A673 (cell line): ENCODE results near the gene TLE1. TPM values are rescaled to one million over a fixed set of nuclear protein-coding genes. Genes with fewer than 3 reads are reported as not detected.

Source experiments
- BruUV-seq: library from RNA; stranded (reverse); fragments of 400-500 nt; replicated peaks from 2 replicates; lab custom pipeline; 2021; lab: Mats Ljungman, UMichigan
- CTCF ChIA-PET: fragments of 300-600 bp; sonication (Branson Sonifier 250); formaldehyde crosslinking; loops from one replicate; lab custom pipeline; 2022; ENCODE audit warnings: antibody characterized with exemption; lab: Charles Lee
- POLR2A ChIA-PET: fragments of 300-600 bp; sonication (Branson Sonifier 250); formaldehyde crosslinking; loops from one replicate; lab custom pipeline; 2022; ENCODE audit warnings: antibody characterized with exemption; ENCODE audit not compliant: low non-redundant PET; lab: Charles Lee
- DNase-seq: peaks from one replicate; pipeline ENCODE4 v3.0.0-alpha.2; 2015; ENCODE audit warnings: low spot score
- H3K27ac ChIP-seq: fragments of 200-600 bp; sonication (generic); 2 replicates; pipeline ENCODE4 v1.5.1; 2016; ENCODE audit warnings: mixed run types, low read depth, mild to moderate bottlenecking, mixed read lengths, antibody characterized with exemption, low read length; ENCODE audit not compliant: poor library complexity, severe bottlenecking
- H3K27me3 ChIP-seq: fragments of 200-600 bp; sonication (generic); replicated peaks from 2 replicates; pipeline ENCODE4 v1.6.1; 2017; ENCODE audit warnings: mixed run types, low read depth, mild to moderate bottlenecking, mixed read lengths, antibody characterized with exemption, low read length; ENCODE audit not compliant: insufficient read depth, poor library complexity
- H3K36me3 ChIP-seq: fragments of 200-600 bp; sonication (generic); 2 replicates; pipeline ENCODE4 v1.6.1; 2016; ENCODE audit warnings: mixed run types, mild to moderate bottlenecking, mixed read lengths, antibody characterized with exemption, low read length; ENCODE audit not compliant: insufficient read depth, poor library complexity, severe bottlenecking
- H3K4me1 ChIP-seq: fragments of 200-600 bp; sonication (generic); 2 replicates; pipeline ENCODE4 v1.6.1; 2017; ENCODE audit warnings: mixed run types, mild to moderate bottlenecking, mixed read lengths, antibody characterized with exemption, low read length; ENCODE audit not compliant: insufficient read depth, poor library complexity, severe bottlenecking
- H3K4me3 ChIP-seq: fragments of 200-600 bp; sonication (generic); 2 replicates; pipeline ENCODE4 v1.5.1; 2016; ENCODE audit warnings: low read depth, mixed run types, mild to moderate bottlenecking, mixed read lengths, low read length; ENCODE audit not compliant: poor library complexity, severe bottlenecking
- H3K9me3 ChIP-seq: fragments of 200-600 bp; sonication (generic); 2 replicates; pipeline ENCODE4 v1.6.1; 2016; ENCODE audit warnings: mixed run types, low read depth, mild to moderate bottlenecking, mixed read lengths, antibody characterized with exemption, low read length; ENCODE audit not compliant: poor library complexity, severe bottlenecking
- CTCF ChIP-seq: fragments of 300-800, 200-600 bp; sonication (generic); conservative IDR thresholded peaks from 2 replicates; pipeline ENCODE4 v1.5.1; 2017; ENCODE audit warnings: low read depth, mild to moderate bottlenecking, antibody characterized with exemption, low read length, moderate library complexity, mixed read lengths
- EZH2 ChIP-seq: fragments of 200-600 bp; sonication (generic); IDR thresholded peaks from 2 replicates; pipeline ENCODE4 v1.6.1; 2017; ENCODE audit warnings: borderline replicate concordance, low read depth, mild to moderate bottlenecking, mixed read lengths, antibody characterized with exemption, low read length; ENCODE audit not compliant: poor library complexity, severe bottlenecking
- intact Hi-C: fragments of 100-400 bp; cut with micrococcal nuclease; formaldehyde crosslinking; loops from one replicate; pipeline ENCODE4 v1.10.0; 2022; ENCODE audit not compliant: unreplicated experiment
- total RNA-seq: library from RNA; stranded (reverse); gene quantifications from 2 replicates; pipeline ENCODE4 v1.2.3, GENCODE V29; 2021

TLE1 gene
- total RNA-seq, 1 experiment from 2014 or later = 2.2 TPM

- H3K9me3 ChIP-seq = no peaks in the 10 kb centered on the region
- H3K4me1 ChIP-seq = no peaks in the 10 kb centered on the region
- H3K36me3 ChIP-seq = no peaks in the 10 kb centered on the region
- intact Hi-C loops = no loop called here
- no TSS peak for BruUV-seq
- peak; percentile 2 for DNase-seq
- CTCF ChIA-PET = no interaction called here
- H3K27me3 ChIP-seq = no peaks in the 10 kb centered on the region
- H3K4me3 ChIP-seq = no peak overlapping the region
- no peak overlapping the region for H3K27ac ChIP-seq
- no peak for TF ChIP-seq CTCF
- no peak for TF ChIP-seq EZH2
- POLR2A ChIA-PET = no interaction called here
Measured at GRCh38 chr9:81613002-81613812, 76.1 kb downstream of the TLE1 start.

GRCh38 chr9:81611664-81612063 is 77.7 kb downstream of the TLE1 start:
- Histone ChIP-seq H3K4me1 (no peaks in the 10 kb centered on the region), H3K27ac (no peak overlapping the region), H3K4me3 (no peak overlapping the region), H3K36me3 (no peaks in the 10 kb centered on the region), H3K27me3 (no peaks in the 10 kb centered on the region), H3K9me3 (no peaks in the 10 kb centered on the region)
- DNase-seq = no peak
- intact Hi-C loops = no loop called here
- BruUV-seq = no TSS peak
- ChIA-PET CTCF (no interaction called here), POLR2A (no interaction called here)
- TF ChIP-seq CTCF (no peak), EZH2 (no peak)

- no peaks in the 10 kb centered on the region for H3K36me3 ChIP-seq
- TF ChIP-seq EZH2 (no peak), CTCF (no peak)
- no peak for DNase-seq
- H3K9me3 ChIP-seq = no peaks in the 10 kb centered on the region
- H3K27me3 ChIP-seq = no peaks in the 10 kb centered on the region
- H3K4me1 ChIP-seq = no peaks in the 10 kb centered on the region
- ChIA-PET POLR2A (no interaction called here), CTCF (no interaction called here)
- no peak overlapping the region for H3K4me3 ChIP-seq
- intact Hi-C loops = no loop called here
- no peak overlapping the region for H3K27ac ChIP-seq
- BruUV-seq = no TSS peak
Measured at GRCh38 chr9:81610740-81611107, 78.6 kb downstream of the TLE1 start.
